ENCODE results near the gene SBK1.
A peak's percentile ranks its signal among the peaks of the same experiment; 100 is the strongest.
"Not testable (repeated sequence)": the region's sequence is repeated elsewhere in the genome, so short reads cannot be mapped to it uniquely, and the experiment has no call there.

The SBK1 gene

DNA sequence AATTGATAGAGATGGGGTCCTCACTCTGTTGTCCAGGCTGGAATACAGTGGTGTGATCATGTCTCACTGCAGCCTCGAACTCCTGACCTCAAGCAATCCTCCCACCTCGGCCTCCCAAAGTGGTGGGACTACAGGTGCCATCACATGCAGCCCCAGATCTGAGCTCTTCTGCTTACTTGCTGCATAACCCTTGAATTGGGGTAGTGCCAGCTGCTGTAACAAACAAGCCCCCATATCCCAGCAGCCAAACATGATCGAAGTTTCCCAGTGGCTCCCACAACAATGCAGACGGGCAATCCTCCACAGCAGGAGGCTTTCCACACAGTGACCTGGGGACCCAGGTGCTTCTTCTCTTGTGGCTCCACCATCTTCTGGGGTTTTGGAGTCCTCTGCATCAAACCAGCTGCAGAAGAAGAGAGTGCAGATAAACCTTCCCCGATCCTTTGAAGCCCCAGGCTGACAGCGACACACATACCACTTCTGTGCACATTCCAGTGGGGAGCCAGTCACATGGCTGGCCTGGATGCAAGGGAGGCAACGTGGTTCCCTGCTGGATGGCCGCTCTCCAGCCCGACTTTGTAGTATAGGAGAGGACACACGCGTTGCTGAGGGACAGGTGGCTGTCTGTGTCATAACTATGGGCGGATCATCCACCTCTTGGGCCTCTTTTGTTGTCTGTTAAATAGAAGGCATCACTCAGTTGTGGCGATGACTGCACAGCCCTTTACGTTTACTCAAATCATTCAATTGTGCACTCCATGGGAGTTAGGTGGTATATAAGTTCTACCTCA is 16.7 kb downstream of the SBK1 start:
- no peak for DNase-seq (ENCODE audit: low spot score)

DNA sequence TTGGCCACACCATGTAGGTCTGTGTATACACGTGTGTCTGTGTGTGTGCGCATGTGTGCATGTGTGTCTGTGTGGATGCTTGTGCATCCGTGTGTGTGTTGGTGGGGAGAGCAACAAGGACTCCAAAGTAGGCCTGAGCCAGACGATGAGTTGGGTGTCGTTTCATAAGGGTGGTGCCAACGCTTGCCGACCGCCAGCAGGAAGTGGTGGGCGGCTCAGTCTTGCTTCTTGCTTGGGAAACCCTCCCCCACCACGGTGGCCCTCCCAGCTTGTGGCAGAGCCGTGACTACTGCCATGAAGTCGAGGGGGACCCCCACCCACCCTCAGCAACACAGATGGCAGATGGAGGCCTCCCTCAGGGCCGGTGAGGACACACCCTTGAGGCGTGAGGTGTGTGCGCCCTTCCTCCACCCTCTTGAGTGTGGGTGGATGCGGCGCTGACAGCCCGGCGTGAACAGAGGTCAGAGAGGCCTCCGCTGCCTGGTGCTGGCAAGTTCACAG is 17.5 kb downstream of the SBK1 start:
- DNase-seq (ENCODE audit: low spot score) = peak; percentile 89

DNA sequence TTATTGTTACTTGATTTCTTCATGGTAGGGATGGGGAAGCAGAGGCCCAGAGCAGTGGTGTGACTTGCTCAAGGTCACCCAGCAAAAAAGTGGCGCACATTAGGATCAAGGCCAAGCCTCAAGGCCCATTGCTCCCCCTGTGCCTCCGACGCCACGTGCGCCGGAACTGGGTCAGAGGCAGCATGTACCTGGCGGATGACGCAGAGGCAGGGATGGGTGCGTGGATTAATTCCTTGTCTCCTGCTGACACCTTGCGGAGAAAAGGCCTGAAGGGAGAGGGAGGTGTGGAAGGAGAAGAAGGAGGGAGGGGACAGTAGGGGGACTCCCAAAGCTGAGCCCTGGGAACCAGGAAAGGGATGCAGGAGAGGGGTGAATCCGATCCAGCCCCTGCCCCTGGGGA is 18.5 kb downstream of the SBK1 start:
- no peak for DNase-seq (ENCODE audit: low spot score)

DNA sequence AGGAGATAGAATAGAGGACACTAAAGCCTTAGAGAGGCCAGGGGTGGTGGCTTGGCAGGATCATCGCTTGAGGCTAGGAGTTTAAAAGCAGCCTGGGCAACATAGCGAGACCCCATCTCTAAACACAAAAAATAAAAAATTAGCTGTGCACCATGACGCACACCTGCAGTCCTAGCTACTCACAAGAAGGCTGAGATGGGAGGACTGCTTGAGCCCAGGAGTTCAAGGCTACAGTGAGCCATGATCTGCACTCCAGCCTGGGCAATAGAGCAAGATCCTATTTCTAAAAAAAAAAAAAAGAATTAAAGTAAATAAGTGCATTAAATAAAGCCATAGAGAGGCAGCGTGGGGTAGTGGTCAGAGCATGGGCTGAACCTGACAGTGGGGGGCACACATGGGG is 19.1 kb downstream of the SBK1 start:
- DNase-seq (ENCODE audit: low spot score) = no peak

DNA sequence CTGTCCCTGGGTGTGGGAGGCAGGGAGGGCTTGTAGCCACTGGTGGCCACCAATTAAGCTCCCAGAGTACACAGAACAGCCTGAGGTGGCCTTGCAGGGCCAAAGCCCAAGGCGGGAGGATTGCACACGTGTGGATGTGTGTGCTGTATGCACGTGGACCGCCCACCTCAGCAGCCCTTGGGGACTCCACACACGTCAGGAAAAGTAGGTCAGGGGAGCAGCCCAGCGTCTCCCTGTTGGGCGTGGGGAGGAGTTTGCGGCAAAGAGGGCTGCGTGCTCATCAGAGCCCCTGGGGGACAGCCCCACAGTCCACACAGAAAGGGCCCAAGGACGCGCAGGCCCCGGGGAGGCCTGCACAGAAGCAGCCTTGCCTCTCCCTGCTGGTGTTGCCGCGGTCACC is 19.6 kb downstream of the SBK1 start:
- no peak for DNase-seq (ENCODE audit: low spot score)

DNA sequence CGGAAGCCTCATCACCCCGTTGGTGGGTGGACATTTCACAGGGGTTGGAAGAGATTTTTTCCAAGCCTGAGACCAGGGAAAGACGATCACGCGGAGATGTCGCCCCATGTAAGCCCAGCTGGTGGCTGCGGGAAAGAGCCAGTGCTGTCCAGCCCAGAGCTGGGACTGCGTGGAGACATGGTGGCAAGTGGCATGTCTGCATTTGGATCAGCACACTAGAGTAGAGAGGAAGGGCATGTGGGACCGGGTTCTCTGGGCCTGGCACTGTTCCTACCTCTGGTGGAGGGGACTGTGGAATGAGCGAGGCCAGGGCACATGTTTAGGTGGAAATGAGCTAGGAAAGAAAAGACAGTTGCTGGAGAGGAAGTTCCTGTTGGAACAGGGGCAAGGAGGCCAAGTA is 20.0 kb downstream of the SBK1 start:
- DNase-seq (ENCODE audit: low spot score) = no peak

DNA sequence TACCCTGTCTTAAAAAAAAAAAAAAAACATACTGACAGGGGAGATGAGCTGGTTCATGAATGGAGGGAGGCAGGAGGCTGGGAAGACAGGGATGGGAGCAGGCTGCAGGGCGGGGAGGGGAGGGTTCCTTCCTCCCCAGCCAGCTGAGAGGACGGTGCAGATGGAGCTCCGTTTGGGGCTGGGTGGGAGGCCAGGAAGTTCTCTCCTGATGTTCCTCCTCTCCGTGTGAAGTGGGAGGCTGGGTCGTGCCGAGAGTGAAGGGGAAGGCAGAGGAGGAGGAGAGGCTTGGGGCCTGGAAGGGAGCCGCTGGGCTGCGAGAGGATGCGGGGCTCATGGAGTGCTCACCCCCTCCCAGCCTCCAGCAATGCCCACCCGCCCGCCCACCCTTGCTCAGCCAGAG is 21.3 kb downstream of the SBK1 start:
- DNase-seq (ENCODE audit: low spot score) = no peak

DNA sequence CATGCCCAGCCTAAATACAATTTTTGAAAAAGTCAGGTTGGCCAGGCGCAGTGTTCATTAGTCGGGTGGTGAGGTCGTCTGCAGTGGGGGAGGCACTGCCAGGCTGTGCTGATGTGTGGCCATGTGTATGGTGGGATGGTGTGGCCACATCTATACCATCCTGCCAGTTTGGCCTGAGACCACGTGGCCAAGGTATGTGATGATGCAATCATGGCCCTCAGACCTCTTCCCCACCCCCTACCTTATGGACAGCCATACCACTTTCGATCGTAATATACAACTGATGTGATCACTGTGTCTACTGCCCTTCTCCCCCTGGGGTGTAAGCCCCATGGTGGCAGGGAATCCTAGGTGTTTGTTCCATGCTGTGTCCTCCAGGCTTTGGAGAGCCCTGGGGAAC is 23.7 kb downstream of the SBK1 start:
- DNase-seq (ENCODE audit: low spot score) = no peak

DNA sequence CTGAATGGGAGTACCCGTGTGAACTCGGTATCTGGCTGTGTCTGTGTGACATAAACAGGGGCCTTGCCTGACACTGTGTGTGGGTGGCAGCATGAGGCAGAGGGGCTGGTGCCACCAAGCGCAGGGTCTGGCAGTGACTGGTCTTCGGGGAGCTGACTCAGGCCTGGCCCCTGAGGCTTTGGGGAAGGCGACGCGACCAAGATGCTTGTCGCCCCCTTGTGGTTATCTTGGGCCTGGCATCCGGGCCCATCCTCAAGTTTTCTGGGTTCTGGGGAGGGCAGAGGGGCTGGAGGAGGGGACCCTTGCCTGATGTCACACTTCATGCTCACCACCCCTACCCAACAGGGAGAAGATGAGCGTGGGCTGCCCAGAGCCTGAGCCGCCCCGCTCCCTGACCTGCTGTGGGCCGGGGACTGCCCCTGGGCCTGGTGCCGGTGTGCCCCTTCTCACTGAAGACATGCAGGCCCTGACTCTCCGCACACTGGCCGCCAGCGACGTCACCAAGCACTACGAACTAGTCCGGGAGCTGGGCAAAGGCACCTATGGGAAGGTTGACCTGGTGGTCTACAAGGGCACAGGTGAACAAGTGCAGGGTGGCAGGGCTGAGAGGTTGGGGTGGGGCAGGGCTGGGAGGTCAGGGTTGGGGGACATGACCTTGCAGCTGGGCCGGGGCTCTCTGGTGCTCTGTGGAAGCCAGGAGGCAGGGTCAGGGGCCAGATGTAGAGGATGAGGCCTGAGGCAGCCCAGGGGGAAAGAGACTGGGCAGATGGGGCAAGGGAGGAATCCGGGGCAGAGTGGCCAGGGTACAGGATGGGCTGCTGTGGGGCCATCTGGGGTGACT is 24.9 kb downstream of the SBK1 start:
- peak; percentile 68 for DNase-seq (ENCODE audit: low spot score)

DNA sequence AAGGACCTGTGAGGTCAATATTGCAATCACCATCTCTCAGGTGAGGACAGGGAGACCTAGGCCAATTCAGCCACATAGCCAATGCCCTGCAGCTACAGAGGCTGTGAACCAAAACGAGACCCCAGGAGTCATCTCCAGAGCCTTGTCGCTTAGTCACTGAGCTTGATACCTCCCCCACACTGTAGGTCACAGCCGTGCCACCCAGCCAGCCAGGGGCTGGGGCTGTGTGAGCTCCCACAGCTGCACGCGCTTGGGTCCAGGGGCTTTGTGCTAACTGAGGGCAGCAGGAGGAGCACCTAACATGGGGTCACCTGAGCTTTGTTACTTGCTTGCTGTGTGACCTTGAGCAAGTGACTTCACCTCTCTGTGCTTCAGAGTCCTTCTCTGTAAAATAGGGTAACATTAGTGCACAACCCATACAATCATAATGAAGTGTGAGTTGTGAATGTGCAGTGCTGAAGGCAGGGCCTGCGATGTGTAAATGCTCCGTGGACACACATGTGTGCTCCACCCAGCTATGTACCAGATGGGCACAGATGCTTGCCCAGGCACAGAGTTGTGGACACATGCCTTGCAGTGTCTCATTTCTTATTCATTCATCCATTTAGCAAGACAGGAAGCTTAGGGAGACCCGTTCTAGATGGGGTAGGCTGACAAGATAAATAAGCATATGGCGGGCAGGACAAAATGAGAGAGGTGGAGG is 25.9 kb downstream of the SBK1 start:
- DNase-seq (ENCODE audit: low spot score) = no peak

DNA sequence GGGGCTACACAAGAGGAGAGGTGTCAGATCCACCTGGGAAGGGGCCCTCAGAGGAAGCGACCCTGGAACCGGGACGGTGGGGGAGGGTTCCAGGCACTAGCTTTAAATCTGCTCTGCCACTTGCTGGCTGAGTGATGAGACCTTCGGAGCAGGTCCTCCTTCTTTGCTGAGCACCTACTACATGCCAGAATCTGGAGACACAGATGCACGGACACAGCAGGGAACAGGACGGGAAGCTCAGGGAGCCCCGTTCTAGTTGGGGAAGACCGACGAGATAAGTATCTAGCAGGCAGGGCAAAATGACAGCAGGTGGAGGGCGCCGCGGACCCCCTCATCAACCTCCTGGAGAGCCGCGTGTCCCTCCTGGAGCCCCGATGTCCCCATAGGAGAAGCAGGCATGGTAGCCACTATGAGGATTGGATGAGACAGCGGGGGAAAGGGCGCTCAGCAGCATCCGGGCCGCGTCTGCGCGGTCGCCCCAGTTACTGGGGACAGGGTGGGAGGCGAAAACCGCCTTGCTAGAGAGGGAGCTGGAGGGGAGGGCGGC is 27.2 kb downstream of the SBK1 start:
- no peak for DNase-seq (ENCODE audit: low spot score)

DNA sequence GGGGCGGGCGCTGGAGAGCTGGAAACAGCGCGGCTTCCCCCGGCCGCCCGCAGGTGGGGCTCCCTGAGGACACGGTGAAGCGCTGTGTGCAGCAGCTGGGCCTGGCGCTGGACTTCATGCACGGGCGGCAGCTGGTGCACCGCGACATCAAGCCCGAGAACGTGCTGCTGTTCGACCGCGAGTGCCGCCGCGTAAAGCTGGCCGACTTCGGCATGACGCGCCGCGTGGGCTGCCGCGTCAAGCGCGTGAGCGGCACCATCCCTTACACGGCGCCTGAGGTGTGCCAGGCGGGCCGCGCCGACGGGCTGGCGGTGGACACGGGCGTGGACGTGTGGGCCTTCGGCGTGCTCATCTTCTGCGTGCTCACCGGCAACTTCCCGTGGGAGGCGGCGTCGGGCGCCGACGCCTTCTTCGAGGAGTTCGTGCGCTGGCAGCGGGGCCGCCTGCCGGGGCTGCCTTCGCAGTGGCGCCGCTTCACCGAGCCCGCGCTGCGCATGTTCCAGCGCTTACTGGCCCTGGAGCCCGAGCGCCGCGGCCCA is 27.8 kb downstream of the SBK1 start:
- no peak for DNase-seq (ENCODE audit: low spot score)

DNA sequence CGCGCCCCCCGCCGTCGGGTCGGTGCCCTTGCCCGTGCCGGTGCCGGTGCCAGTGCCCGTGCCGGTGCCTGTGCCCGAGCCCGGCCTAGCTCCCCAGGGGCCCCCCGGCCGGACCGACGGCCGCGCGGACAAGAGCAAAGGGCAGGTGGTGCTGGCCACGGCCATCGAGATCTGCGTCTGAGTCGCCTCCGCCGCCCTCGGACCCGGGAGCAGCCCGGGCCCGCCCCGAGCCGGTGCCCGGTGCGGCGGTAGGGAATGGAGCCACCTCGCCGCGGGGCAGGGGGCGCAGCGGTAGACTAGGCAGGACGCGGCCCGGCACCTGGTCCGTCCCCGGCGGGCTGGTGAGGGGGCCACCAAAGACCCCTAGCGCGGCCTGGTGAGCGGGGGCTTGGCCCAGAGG is 28.4 kb downstream of the SBK1 start:
- no peak for DNase-seq (ENCODE audit: low spot score)

DNA sequence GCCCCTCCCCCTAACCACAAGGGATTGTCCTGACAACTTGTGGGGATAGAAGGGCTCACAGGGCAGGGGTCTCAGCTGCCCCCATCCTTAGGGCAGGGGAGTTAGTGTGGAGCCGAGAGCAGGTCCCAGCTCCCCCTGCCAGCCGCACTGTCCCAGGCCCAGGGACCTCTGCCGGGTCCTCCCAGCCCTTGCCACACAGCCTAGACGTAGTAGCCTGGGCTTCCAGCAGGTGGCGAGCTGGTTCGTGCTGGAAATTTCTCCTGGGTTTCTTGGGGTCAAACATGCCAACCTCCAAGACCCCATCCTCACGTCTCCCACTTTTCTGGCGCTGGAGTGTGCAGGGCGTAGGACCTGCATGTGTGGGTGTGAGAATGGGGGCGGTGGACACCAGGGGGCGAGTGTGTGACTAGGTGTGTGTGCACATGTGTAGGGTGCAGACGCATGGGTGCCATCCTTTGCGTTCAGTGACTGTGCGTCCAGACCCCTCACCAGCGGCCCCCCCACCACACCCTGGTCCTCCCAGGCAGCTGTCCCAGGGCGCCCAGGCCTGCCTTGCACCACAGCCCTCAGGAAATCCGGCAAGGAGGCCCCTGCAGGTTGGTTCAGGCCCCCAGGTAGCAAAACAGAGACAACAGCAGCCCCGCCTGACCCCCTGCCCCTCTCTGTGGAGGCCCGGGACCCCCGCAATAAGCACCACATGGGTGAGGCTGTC is 29.5 kb downstream of the SBK1 start:
- DNase-seq (ENCODE audit: low spot score) = no peak

DNA sequence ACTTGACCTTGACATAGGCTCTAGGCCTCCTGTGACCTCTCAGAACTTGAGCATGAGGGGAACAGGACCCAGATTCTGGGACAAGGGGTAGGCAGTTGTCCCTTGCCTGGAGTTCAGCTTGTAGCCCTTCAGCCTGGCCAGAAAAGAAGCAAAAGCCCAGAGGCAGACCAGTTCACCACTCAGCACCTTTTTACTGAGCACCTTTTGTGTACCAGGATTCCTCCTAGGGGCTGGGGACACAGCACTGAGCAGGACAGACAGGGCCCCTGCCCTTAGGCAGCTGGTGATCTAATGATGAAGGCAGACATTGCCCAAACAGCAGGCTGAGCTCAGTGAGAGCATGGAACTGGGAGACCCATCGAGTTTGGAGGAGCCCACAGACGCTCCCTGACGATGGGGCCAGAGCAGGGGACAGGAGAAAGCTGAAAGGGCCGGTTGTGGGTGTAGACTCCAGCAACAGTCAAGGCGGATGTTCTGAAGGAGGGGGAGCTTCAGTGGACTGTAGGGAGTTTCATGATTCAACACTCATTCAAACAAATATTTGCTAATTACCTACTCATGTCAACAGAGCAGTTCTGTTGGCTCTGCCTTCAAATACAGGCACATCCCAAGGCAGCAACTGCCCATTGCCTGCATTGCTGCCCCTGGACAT is 32.0 kb downstream of the SBK1 start:
- DNase-seq (ENCODE audit: low spot score) = no peak

DNA sequence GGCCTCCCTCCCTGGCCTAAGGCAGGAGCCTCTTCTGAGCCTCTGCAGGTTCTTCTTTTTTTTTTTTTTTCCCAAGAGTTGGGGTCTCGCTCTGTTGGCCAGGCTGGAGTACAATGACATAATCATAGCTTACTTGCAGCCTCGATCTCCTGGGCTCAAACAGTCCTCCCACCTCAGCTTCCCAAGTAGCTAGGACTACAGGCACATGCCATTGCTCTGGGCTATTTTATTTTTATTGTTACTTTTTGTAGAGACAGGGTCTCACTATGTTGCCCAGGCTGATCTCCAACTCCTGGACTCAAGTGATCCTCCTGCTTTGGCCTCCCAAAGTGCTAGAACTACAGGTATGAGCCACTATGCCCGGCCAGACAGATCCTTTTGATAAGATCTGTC is 32.6 kb downstream of the SBK1 start:
- DNase-seq (ENCODE audit: low spot score) = no peak

DNA sequence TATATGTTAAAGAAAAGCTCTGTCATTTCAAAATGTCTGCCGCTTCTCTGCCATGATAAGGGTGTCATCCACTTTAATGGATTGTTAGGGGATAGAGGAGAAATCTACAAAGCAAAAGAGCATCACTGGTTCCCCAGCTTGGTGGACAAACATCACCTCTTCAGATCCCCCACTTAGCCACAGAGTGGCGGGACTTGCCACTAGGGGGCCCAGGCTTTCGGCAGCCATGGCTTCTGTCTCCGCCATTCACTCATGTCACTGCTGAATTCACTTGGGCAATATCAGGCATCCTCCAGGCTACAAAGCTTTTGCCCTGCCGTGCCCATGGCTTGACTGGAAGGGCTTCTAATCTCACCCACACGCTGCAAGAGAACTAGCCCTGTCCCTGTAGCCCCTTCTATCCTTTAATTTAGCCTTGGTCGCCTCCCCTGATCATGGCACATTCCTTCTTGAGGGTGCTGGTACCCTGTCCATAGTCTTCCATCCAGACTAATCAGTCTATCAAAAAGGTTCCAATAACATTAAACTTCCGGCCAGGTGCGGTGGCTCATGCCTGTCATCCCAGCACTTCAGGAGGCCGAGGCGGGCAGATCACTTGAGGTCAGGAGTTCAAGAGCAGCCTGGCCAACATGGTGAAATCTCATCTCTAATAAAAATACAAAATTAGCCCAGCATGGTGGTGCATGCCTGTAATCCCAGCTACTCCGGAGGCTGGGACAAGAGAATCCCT is 34.7 kb downstream of the SBK1 start:
- DNase-seq (ENCODE audit: low spot score) = peak; percentile 63

DNA sequence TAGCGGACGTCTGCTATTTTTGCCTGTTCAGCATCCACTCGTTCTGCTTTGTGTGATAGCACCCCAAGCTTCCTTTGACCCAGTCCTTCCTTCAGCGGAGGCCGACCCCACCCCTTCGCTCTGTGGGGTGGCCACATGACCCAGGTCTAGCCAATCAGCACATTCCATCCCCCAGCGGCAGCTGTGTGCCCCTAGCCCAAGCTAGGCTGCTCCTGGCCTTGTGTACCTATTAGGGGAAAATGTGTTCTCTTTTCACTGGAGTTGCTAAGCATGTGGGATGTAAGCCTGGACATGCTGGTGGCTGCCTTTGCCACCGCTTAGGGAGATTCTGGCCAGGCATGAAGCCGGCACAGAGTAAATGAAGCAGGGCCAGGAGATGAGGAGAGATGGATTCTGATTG is 37.9 kb downstream of the SBK1 start:
- not testable (repeated sequence) for DNase-seq (ENCODE audit: low spot score)

DNA sequence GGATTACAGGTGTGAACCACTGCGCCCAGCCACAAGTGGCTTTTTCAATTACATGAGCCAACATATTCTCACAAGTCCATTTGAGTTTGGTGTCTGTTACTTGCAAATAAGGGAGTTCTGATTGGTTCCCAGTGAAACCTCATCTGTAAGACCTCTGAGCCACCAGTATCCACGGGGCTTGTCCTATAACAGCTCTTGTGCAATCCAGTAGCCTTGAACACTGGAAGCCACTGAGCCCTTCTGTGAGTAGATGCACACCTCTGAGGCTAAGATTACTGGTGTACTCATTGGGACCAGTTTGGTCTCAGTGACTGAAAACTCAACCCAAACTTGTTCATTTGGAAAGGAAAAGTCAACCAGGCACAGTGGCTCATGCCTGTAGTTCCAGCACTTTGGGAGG is 38.7 kb downstream of the SBK1 start:
- DNase-seq (ENCODE audit: low spot score) = not testable (repeated sequence)

DNA sequence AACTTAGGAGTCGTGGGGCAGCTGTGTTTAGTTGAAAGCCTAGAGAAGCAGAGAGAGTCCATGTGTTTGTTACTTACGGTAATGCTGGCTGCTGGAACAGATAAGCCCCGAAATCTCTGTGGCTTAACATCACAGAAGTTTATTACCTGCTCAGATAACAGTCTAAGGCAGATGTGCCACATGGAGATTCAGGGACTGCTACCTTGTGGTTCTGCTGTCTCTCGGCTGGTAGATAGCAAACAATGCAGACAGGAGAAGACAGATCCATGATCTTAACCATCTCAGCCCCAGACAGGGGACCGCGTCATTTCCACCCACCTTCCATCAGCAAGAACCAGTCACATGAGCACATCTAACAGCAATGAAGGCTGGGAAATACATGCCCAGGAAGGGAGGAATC is 40.3 kb downstream of the SBK1 start:
- DNase-seq (ENCODE audit: low spot score) = not testable (repeated sequence)

Data from CD4-positive, alpha-beta T cell treated with Interleukin-6 at 100 ng/mL for 8 hours (primary cell).